ENCODE measurements around the gene AATK.

- TF ChIP-seq BHLHE40 (IDR thresholded peaks at IDR 0.05; ENCODE audit: borderline replicate concordance) (no peak), HDGF (IDR thresholded peaks at IDR 0.05; ENCODE audit: borderline replicate concordance) (no peak), NFRKB (IDR thresholded peaks at IDR 0.05) (no peak), FOXK2 (IDR thresholded peaks at IDR 0.05) (no peak), FOXM1 (IDR thresholded peaks at IDR 0.05; ENCODE audit: borderline replicate concordance) (no peak), ZNF384 (IDR thresholded peaks at IDR 0.05) (no peak), SP1 (IDR thresholded peaks at IDR 0.05) (no peak), ELF4 (IDR thresholded peaks at IDR 0.05) (no peak), FOXA1 (IDR thresholded peaks at IDR 0.05) (no peak), PKNOX1 (IDR thresholded peaks at IDR 0.05) (no peak), ARNT (IDR thresholded peaks at IDR 0.05) (no peak), TARDBP (IDR thresholded peaks at IDR 0.05) (no peak)
Observed at GRCh38 chr17:81210466-81210865, 44.4 kb upstream of the AATK start.

Measured in HEK293T (cell line).